LNCaP clone FGC (cell line): ENCODE measurements around the gene SLC38A10.

Source experiments
- DNase-seq: peaks from one replicate; pipeline ENCODE4 v3.0.0-alpha.2; 2011; ENCODE audit warnings: low read depth
- H3K4me3 ChIP-seq: 2 replicates; pipeline ENCODE4 v1.5.1; 2011; ENCODE audit warnings: mild to moderate bottlenecking, low read depth, low read length, control low read depth
- CTCF ChIP-seq: IDR thresholded peaks from 2 replicates; pipeline ENCODE4 v1.5.1; 2012; ENCODE audit warnings: mild to moderate bottlenecking; ENCODE audit not compliant: control insufficient read depth, insufficient read depth; ENCODE audit errors: extremely low read depth

SLC38A10 gene

DNA sequence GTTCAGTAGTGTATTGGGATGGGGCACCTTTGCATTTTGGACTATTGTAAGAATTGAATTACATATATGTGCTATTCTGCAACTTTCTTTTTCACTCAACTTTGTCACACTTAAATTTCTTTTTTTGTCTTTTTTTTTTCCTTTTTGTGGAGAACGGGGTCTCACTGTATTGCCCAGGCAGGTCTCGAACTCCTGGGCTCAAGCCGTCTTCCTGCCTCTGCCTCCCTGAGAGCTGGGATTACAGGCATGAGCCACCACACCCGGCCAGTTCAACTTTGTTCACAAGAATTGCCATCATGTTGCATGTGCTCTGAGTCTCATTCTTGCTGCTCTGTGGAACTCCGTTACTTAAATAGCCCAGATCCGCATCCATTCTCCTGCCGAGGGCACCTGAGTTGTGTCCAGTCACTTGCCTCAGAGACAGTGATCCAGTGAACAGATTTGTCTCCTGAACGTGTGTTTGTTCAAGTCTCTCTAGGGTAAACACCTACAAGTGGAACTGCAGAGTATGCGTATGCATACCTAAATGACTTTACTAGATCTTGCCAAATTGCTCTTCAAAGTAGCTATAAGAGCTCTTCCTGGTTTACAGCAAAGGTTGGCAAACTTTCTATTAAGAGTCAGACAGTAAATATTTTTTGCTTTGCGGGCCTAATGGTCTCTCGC is 3.4 kb upstream of the SLC38A10 start:
- TF ChIP-seq CTCF: no peak
- H3K4me3 ChIP-seq: no peak overlapping the region

DNA sequence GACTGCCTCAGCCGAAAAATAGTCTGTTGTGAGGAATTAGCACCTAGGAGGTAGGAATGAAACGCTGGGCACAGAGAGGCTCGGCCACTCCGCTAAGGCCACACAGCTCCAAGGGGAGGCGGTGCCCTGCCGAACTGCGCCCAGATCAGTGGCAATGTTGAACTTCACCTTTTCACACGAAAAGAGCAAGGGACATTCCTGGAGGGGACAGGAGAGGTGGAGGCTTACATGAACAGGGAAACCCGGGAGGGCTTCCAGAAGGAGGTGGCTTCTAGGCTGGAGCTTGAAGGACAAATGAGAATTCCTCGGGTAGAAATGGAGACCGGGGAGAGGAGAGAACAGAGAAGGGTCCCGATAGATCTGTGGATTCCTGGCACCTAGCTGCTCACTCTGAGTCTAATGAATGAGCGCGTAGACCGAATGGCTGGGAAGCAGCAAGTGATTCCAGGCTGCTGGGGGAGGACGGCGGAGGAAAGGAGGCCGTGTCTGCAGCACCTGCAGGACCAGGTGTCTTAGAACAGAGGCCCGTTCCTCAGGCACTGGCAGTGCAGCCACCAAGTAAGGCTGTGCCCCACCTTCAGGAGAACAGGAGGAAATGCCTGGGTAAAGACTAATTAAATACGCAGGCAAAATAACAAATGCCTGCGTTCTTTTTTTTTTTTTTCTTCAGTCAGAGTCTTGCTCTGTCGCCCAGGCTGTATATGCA is 722 bp upstream of the SLC38A10 start:
- TF ChIP-seq CTCF: peak; percentile 50
- H3K4me3 ChIP-seq: peak overlapping the region; percentile 75
- peak; percentile 63 for DNase-seq

More for the DNA sequence above, 3.4 kb upstream of the SLC38A10 start:
- DNase-seq: peak; percentile 96

GRCh38 chr17:81294512-81295030 is 536 bp downstream of the SLC38A10 start:
- H3K4me3 ChIP-seq: peak overlapping the region; percentile 75
- DNase-seq: no peak
- TF ChIP-seq CTCF: no peak

GRCh38 chr17:81292450-81292849 is 2.7 kb downstream of the SLC38A10 start:
- no peak overlapping the region for H3K4me3 ChIP-seq
- no peak for TF ChIP-seq CTCF
- DNase-seq: no peak

- H3K4me3 ChIP-seq: no peak overlapping the region
- peak; percentile 47 for TF ChIP-seq CTCF
- no peak for DNase-seq
Measured at GRCh38 chr17:81291662-81292061, 3.4 kb downstream of the SLC38A10 start.

DNA sequence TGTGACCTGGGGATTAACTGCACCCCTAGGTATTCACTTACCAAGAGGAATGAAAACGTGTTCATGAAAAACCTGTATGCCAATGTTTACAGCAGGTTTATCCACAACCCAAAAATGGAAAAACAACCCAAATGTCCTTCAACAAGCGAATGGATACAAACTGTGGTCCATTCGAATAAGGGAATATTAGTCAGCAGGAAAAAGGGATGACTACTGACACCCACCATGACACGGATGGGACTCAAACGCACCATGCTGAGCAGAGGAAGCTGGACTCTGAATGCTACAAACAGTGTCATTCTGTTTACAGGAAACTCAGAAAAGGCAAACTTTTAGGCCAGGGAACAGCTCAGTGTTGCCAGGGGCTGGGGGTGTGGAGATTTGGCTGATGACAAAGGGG is 4.9 kb downstream of the SLC38A10 start:
- H3K4me3 ChIP-seq: no peak overlapping the region
- TF ChIP-seq CTCF: no peak
- no peak for DNase-seq
